ENCODE data around the gene ANGEL2. TPM values are rescaled to one million over a fixed set of nuclear protein-coding genes. Genes with fewer than 3 reads are reported as not detected.
A peak's percentile ranks its signal among the peaks of the same experiment; 100 is the strongest.

The ANGEL2 gene
- total and polyA plus RNA-seq, 11 donors, result 9.2 to 26.6 (median 14.5) TPM

DNA sequence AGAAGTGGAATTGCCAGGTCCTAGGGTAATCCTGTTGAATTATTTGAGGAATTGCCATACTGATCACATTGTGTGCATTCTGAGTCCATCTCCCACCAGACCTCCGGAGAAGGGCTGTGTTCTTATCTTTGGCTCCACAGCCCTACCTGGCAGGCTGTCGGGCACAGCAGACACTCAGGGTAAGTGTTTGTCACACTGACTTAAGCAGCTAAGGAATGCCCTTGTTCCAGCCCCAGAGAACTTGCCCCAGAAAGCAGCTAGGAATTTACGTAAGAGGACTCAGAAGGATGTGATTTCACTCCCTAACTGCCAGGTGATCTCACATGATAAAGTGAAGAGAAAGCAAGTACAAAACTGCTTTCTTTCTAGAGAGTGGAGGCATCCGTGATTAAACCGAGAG lies 44.4 kb downstream of the ANGEL2 start:
- Histone ChIP-seq H3K9me3 (no peaks in the 10 kb centered on the region), H3K27me3 (no peaks in the 10 kb centered on the region), H3K27ac (no peak overlapping the region), H3K36me3 (no peaks in the 10 kb centered on the region), H3K4me1 (no peaks in the 10 kb centered on the region), H3K4me3 (no peak overlapping the region)
- ATAC-seq (no peak), DNase-seq (no peak)
- TF ChIP-seq, protein P1, sequence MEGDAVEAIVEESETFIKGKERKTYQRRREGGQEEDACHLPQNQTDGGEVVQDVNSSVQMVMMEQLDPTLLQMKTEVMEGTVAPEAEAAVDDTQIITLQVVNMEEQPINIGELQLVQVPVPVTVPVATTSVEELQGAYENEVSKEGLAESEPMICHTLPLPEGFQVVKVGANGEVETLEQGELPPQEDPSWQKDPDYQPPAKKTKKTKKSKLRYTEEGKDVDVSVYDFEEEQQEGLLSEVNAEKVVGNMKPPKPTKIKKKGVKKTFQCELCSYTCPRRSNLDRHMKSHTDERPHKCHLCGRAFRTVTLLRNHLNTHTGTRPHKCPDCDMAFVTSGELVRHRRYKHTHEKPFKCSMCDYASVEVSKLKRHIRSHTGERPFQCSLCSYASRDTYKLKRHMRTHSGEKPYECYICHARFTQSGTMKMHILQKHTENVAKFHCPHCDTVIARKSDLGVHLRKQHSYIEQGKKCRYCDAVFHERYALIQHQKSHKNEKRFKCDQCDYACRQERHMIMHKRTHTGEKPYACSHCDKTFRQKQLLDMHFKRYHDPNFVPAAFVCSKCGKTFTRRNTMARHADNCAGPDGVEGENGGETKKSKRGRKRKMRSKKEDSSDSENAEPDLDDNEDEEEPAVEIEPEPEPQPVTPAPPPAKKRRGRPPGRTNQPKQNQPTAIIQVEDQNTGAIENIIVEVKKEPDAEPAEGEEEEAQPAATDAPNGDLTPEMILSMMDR (IDR thresholded peaks at IDR 0.05), result no peak
- TF ChIP-seq POLR2A (IDR thresholded peaks at IDR 0.05), result no peak
- WGBS, 4 donors, result 58 to 77% (median 72%) methylated on average over 5 of the region's 5 CpGs
- intact Hi-C loops (cut with DNase I), result no loop called here

DNA sequence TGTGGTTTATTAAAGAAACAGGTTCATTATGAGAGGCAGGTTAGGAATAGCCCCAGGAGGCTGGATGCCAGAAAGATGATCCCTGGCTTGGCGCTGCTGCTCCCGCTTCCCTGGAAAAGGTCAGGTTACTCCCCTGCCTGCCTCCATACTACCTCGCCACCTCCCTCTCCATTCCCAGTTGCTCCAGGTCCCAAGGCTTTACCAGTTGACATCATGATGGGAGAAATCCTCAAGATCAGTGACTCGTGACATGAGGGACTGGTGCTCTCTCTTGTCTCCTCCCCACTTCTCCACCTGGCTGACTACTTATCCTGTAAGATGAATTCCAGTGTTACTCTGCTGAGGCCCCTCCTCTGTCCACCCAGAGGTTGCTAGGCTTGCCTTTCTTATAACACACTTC lies 45.6 kb downstream of the ANGEL2 start:
- Histone ChIP-seq H3K27me3 (no peaks in the 10 kb centered on the region), H3K9me3 (no peaks in the 10 kb centered on the region), H3K4me1 (no peaks in the 10 kb centered on the region), H3K27ac (no peak overlapping the region), H3K36me3 (no peaks in the 10 kb centered on the region), H3K4me3 (no peak overlapping the region)
- intact Hi-C loops (cut with DNase I), result no loop called here
- DNase-seq (no peak), ATAC-seq (no peak)
- TF ChIP-seq POLR2A (IDR thresholded peaks at IDR 0.05), result no peak
- TF ChIP-seq, protein P1 (IDR thresholded peaks at IDR 0.05), result no peak
- 94 to 98% (median 97%) methylated on average over 4 of the region's 4 CpGs for WGBS, 4 donors

DNA sequence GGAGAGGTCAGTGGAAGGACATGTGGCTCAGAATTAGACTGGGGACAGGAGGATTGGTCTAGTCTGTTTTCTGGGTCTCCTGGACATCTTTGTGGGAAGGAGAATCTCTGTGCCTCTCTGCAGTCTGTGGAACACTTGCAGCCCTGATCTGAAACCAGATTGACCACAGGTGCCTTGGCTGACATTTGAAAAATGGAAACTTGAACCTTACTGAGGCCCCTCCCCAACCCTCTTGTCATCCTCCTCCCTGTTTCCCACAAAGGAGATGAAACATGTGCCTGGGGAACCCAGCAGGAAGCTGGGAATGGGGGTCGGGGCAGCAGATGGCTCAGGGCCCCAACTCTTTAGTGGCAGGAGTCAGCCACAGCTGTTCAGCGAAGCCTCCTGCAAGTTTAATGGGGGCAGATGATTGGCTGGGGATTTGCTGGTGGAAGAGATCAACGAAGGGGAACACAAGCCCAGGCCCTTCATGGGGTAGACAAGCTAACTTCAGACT lies 47.3 kb downstream of the ANGEL2 start:
- H3K4me3 ChIP-seq, result no peak overlapping the region
- H3K4me1 ChIP-seq, result no peaks in the 10 kb centered on the region
- no peaks in the 10 kb centered on the region for H3K27me3 ChIP-seq
- WGBS, 4 donors, result 71 to 76% (median 72%) methylated on average over 3 of the region's 3 CpGs
- ATAC-seq (no peak), DNase-seq (no peak)
- TF ChIP-seq, protein P1 (IDR thresholded peaks at IDR 0.05), result no peak
- no peak for TF ChIP-seq POLR2A (IDR thresholded peaks at IDR 0.05)
- intact Hi-C loops (cut with DNase I), result no loop called here
- no peaks in the 10 kb centered on the region for H3K9me3 ChIP-seq
- H3K27ac ChIP-seq, result no peak overlapping the region
- H3K36me3 ChIP-seq, result no peaks in the 10 kb centered on the region

DNA sequence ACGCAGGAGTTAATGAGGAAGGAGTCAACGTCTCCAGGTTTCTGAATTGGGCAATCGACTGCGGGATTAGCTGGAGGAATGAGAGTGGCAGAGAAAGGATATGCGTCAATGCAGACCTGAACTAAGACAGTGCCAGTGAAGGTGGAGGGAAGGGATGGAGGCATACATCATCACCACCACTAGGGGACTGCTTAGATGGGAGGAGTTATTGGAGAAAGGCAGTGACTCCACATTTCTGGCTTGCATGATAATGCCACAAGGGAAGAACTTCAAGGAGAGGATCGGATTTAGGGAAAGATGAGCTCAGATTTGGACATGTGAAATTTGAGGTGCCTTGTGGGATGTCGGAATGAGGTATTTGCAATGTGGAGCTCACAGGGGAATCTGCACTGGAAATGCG lies 47.9 kb downstream of the ANGEL2 start:
- H3K36me3 ChIP-seq, result no peaks in the 10 kb centered on the region
- no peak overlapping the region for H3K27ac ChIP-seq
- WGBS, 4 donors, result 84 to 86% (median 85%) methylated on average over 8 of the region's 8 CpGs
- intact Hi-C loops (cut with DNase I), result no loop called here
- no peak overlapping the region for H3K4me3 ChIP-seq
- TF ChIP-seq POLR2A (IDR thresholded peaks at IDR 0.05), result no peak
- TF ChIP-seq, protein P1 (IDR thresholded peaks at IDR 0.05), result peak in 5 of 12 donors; percentile 7 to 23 (median 17)
- DNase-seq, result no peak
- no peaks in the 10 kb centered on the region for H3K9me3 ChIP-seq
- no peaks in the 10 kb centered on the region for H3K4me1 ChIP-seq
- no peak for ATAC-seq
- H3K27me3 ChIP-seq, result no peaks in the 10 kb centered on the region

Data from heart left ventricle (tissue), 16 donors.